Natural killer cell treated with Interleukin-12 subunit alpha and Interleukin-12 subunit beta and Interleukin-15 and Interleukin-18, amount 100 ng/mL, for 72 hours (primary cell): ENCODE measurements around the gene H6PD. TPM values are rescaled to one million over a fixed set of nuclear protein-coding genes. Genes with fewer than 3 reads are reported as not detected.

Experiments used
- ATAC-seq, 2 donors: fragments of 150-1000 bp; cut with Tn5 transposase in 1 of 2; sonication (Bioruptor Pico), chemical (Tn5 transposase) in 1 of 2; 2 replicates each; pipeline ENCODE4 v1.10.0; 2021
- DNase-seq: peaks from one replicate; pipeline ENCODE4 v3.0.0; 2022; ENCODE audit warnings: low spot score
- H3K27ac Mint-ChIP-seq, 2 donors: 1 replicate in 1 of 2; 2 replicates in 1 of 2; pipeline ENCODE4 v1.8.0; 2022; ENCODE audit warnings: mixed read lengths in 2 of 2, mild to moderate bottlenecking in 1 of 2, moderate library complexity in 1 of 2
- H3K27me3 Mint-ChIP-seq, 2 donors: 1 replicate in 1 of 2; 2 replicates in 1 of 2; pipeline ENCODE4 v1.8.0; 2022; ENCODE audit warnings: mixed read lengths in 2 of 2
- H3K36me3 Mint-ChIP-seq: one replicate; pipeline ENCODE4 v1.8.0; 2022; ENCODE audit warnings: mixed read lengths
- H3K4me1 Mint-ChIP-seq, 2 donors: 1 replicate in 1 of 2; 2 replicates in 1 of 2; pipeline ENCODE4 v1.8.0; 2022; ENCODE audit warnings: low read depth in 2 of 2, mixed read lengths in 2 of 2, mild to moderate bottlenecking in 1 of 2
- H3K4me3 Mint-ChIP-seq: one replicate; pipeline ENCODE4 v1.8.0; 2022; ENCODE audit warnings: mixed read lengths
- H3K9me3 Mint-ChIP-seq: 2 replicates; pipeline ENCODE4 v1.8.0; 2022; ENCODE audit warnings: mixed read lengths
- total RNA-seq, 2 donors: library from RNA; stranded (reverse); gene quantifications; one replicate each; pipeline ENCODE4 v1.2.3, GENCODE V29; 2022

H6PD gene
- total RNA-seq, 2 donors from 2014 or later = 14.1 to 15.1 TPM

GRCh38 chr1:9248341-9249262, 14.0 kb downstream of the H6PD start:
- H3K27ac Mint-ChIP-seq = no peak overlapping the region
- H3K4me3 Mint-ChIP-seq = no peak overlapping the region
- H3K36me3 Mint-ChIP-seq = no peaks in the 10 kb centered on the region
- H3K27me3 Mint-ChIP-seq = no peaks in the 10 kb centered on the region
- ATAC-seq (no peak), DNase-seq (no peak)
- no peaks in the 10 kb centered on the region for H3K9me3 Mint-ChIP-seq
- peaks cover 9 to 10% of the 10 kb centered on the region in 2 donors for H3K4me1 Mint-ChIP-seq

GRCh38 chr1:9249263-9249533, 14.6 kb downstream of the H6PD start:
- Mint-ChIP-seq H3K36me3 (no peaks in the 10 kb centered on the region), H3K9me3 (no peaks in the 10 kb centered on the region), H3K27ac (no peak overlapping the region), H3K4me3 (no peak overlapping the region), H3K27me3 (no peaks in the 10 kb centered on the region), H3K4me1 (peaks cover 7 to 8% of the 10 kb centered on the region in 2 donors)
- no peak for ATAC-seq
- DNase-seq = no peak

- DNase-seq = no peak
- H3K27me3 Mint-ChIP-seq = no peaks in the 10 kb centered on the region
- H3K4me3 Mint-ChIP-seq = no peak overlapping the region
- no peaks in the 10 kb centered on the region for H3K36me3 Mint-ChIP-seq
- no peaks in the 10 kb centered on the region for H3K9me3 Mint-ChIP-seq
- ATAC-seq = peak; percentile 51 to 69
- peaks cover 3 to 6% of the 10 kb centered on the region in 2 donors for H3K4me1 Mint-ChIP-seq
- H3K27ac Mint-ChIP-seq = no peak overlapping the region
These were observed 15.2 kb downstream of the H6PD start for GRCh38 chr1:9249534-9250410.

GRCh38 chr1:9250411-9251381, 16.1 kb downstream of the H6PD start:
- peaks cover 0 to 5% of the 10 kb centered on the region in 2 donors for H3K4me1 Mint-ChIP-seq
- H3K36me3 Mint-ChIP-seq = no peaks in the 10 kb centered on the region
- no peaks in the 10 kb centered on the region for H3K27me3 Mint-ChIP-seq
- ATAC-seq (no peak), DNase-seq (no peak)
- H3K27ac Mint-ChIP-seq = no peak overlapping the region
- H3K9me3 Mint-ChIP-seq = no peaks in the 10 kb centered on the region
- no peak overlapping the region for H3K4me3 Mint-ChIP-seq

GRCh38 chr1:9251501-9251900, 16.9 kb downstream of the H6PD start:
- no peak for ATAC-seq
- Mint-ChIP-seq H3K4me3 (no peak overlapping the region), H3K27ac (no peak overlapping the region), H3K27me3 (no peaks in the 10 kb centered on the region), H3K36me3 (no peaks in the 10 kb centered on the region), H3K4me1 (peaks cover 0 to 5% of the 10 kb centered on the region in 2 donors), H3K9me3 (no peaks in the 10 kb centered on the region)
- no peak for DNase-seq

GRCh38 chr1:9253004-9253403, 18.4 kb downstream of the H6PD start:
- no peaks in the 10 kb centered on the region for H3K27me3 Mint-ChIP-seq
- H3K9me3 Mint-ChIP-seq = no peaks in the 10 kb centered on the region
- H3K36me3 Mint-ChIP-seq = no peaks in the 10 kb centered on the region
- peaks cover 0 to 11% of the 10 kb centered on the region in 2 donors for H3K4me1 Mint-ChIP-seq
- H3K27ac Mint-ChIP-seq = no peak overlapping the region
- H3K4me3 Mint-ChIP-seq = no peak overlapping the region
- no peak for ATAC-seq
- no peak for DNase-seq

- no peak for DNase-seq
- Mint-ChIP-seq H3K4me1 (peaks cover 6 to 16% of the 10 kb centered on the region in 2 donors), H3K27me3 (no peaks in the 10 kb centered on the region), H3K36me3 (peaks cover 3% of the 10 kb centered on the region), H3K27ac (no peak overlapping the region), H3K4me3 (no peak overlapping the region), H3K9me3 (peaks cover under 1% of the 10 kb centered on the region)
- no peak for ATAC-seq
These were observed 19.0 kb downstream of the H6PD start for GRCh38 chr1:9253453-9254105.

GRCh38 chr1:9256332-9256731, 21.8 kb downstream of the H6PD start:
- Mint-ChIP-seq H3K4me3 (no peak overlapping the region), H3K27me3 (no peaks in the 10 kb centered on the region), H3K9me3 (peaks cover 7% of the 10 kb centered on the region), H3K27ac (peak overlapping the region in 1 of 2 donors; percentile 49), H3K36me3 (peaks cover 24% of the 10 kb centered on the region), H3K4me1 (peaks cover 32 to 39% of the 10 kb centered on the region in 2 donors)
- no peak for DNase-seq
- ATAC-seq = no peak

GRCh38 chr1:9257851-9258250, 23.3 kb downstream of the H6PD start:
- peaks cover 7% of the 10 kb centered on the region for H3K9me3 Mint-ChIP-seq
- ATAC-seq = peak in 1 of 2 donors; percentile 36
- H3K4me3 Mint-ChIP-seq = no peak overlapping the region
- no peak for DNase-seq
- no peaks in the 10 kb centered on the region for H3K27me3 Mint-ChIP-seq
- H3K36me3 Mint-ChIP-seq = peaks cover 24% of the 10 kb centered on the region
- peaks cover 32 to 43% of the 10 kb centered on the region in 2 donors for H3K4me1 Mint-ChIP-seq
- peak overlapping the region in 1 of 2 donors; percentile 32 for H3K27ac Mint-ChIP-seq

- H3K27me3 Mint-ChIP-seq = no peaks in the 10 kb centered on the region
- H3K27ac Mint-ChIP-seq = no peak overlapping the region
- peaks cover 7% of the 10 kb centered on the region for H3K9me3 Mint-ChIP-seq
- peaks cover 32 to 43% of the 10 kb centered on the region in 2 donors for H3K4me1 Mint-ChIP-seq
- ATAC-seq = no peak
- peaks cover 24% of the 10 kb centered on the region for H3K36me3 Mint-ChIP-seq
- H3K4me3 Mint-ChIP-seq = no peak overlapping the region
- no peak for DNase-seq
These were observed 24.1 kb downstream of the H6PD start for GRCh38 chr1:9258629-9259028.

GRCh38 chr1:9260059-9260766, 25.6 kb downstream of the H6PD start:
- ATAC-seq (no peak), DNase-seq (no peak)
- Mint-ChIP-seq H3K27ac (no peak overlapping the region), H3K4me1 (peaks cover 32 to 38% of the 10 kb centered on the region in 2 donors), H3K4me3 (no peak overlapping the region), H3K9me3 (peaks cover 7% of the 10 kb centered on the region), H3K36me3 (peaks cover 24% of the 10 kb centered on the region), H3K27me3 (no peaks in the 10 kb centered on the region)

GRCh38 chr1:9261496-9261895, 26.9 kb downstream of the H6PD start:
- ATAC-seq (no peak), DNase-seq (peak; percentile 35)
- Mint-ChIP-seq H3K4me1 (peaks cover 32 to 38% of the 10 kb centered on the region in 2 donors), H3K9me3 (peaks cover 7% of the 10 kb centered on the region), H3K27me3 (no peaks in the 10 kb centered on the region), H3K27ac (no peak overlapping the region), H3K4me3 (no peak overlapping the region), H3K36me3 (peaks cover 24% of the 10 kb centered on the region)
